HEK293 (cell line): ENCODE results near the gene TCEANC2.

Experiments
- CTCF ChIP-seq: fragments of 450-650 bp; formaldehyde crosslinking; IDR thresholded peaks from 2 replicates; pipeline ENCODE4 v1.5.1; 2016; ENCODE audit warnings: missing biosample characterization, missing genetic modification characterization
- PRDM10 ChIP-seq: fragments of 450-650 bp; formaldehyde crosslinking; IDR thresholded peaks from 2 replicates; pipeline ENCODE4 v1.5.1; 2016; ENCODE audit warnings: missing biosample characterization, missing genetic modification characterization
- SP2 ChIP-seq: fragments of 450-650 bp; formaldehyde crosslinking; IDR thresholded peaks from 2 replicates; pipeline ENCODE4 v1.5.1; 2016; ENCODE audit warnings: missing biosample characterization, missing genetic modification characterization
- ZNF239 ChIP-seq: fragments of 450-650 bp; formaldehyde crosslinking; IDR thresholded peaks from 2 replicates; pipeline ENCODE4 v1.5.1; 2016; ENCODE audit warnings: missing biosample characterization, missing genetic modification characterization
- ZNF341 ChIP-seq: fragments of 450-650 bp; formaldehyde crosslinking; IDR thresholded peaks from 2 replicates; pipeline ENCODE4; 2016; ENCODE audit warnings: low read depth, missing biosample characterization, missing genetic modification characterization
- ZNF624 ChIP-seq: fragments of 450-650 bp; formaldehyde crosslinking; IDR thresholded peaks from 2 replicates; pipeline ENCODE4 v1.5.1; 2017; ENCODE audit warnings: missing biosample characterization, missing genetic modification characterization

DNA sequence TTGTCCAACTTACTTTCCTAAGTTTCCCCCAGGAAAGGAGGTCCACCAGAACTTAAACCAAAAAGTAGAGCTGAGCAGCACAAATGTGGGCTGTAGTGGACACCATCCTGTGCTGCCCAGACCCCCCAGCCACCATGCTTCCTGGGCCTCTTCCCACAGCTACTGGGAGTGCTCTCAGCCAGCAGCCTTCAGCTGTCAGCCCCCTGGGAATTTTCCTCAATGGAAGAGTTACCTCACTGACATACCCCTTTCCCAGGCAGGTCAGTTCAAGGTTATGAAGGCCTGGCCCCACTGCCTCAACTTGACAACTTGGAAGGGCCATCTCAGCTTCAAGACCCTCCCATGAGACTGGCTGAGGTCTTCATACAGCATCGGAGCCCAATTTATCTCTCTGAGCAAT, 51.7 kb downstream of the TCEANC2 start:
- TF ChIP-seq ZNF624 (tag by site-specific recombination) (no peak), ZNF341 (no peak), CTCF (tag by site-specific recombination) (no peak), PRDM10 (tag by site-specific recombination) (no peak), ZNF239 (tag by site-specific recombination) (no peak), SP2 (tag by site-specific recombination) (no peak)
